KMS-11 (cell line): ENCODE results near the gene TRMT2B.

Experiments used
- H2AFZ ChIP-seq: fragments of 200-600 bp; sonication (generic); 2 replicates; pipeline ENCODE4 v1.6.1; 2016; ENCODE audit warnings: antibody characterized with exemption, mixed run types, low read depth
- H3K27ac ChIP-seq: fragments of 200-600 bp; sonication (generic); 2 replicates; pipeline ENCODE4 v1.6.1; 2016; ENCODE audit warnings: mild to moderate bottlenecking, mixed run types
- H3K27me3 ChIP-seq: fragments of 200-600 bp; sonication (generic); 2 replicates; pipeline ENCODE4 v1.6.1; 2017; ENCODE audit warnings: mild to moderate bottlenecking, low read depth, mixed run types, moderate library complexity; ENCODE audit not compliant: insufficient read depth
- H3K36me3 ChIP-seq: fragments of 200-600 bp; sonication (generic); 2 replicates; pipeline ENCODE4 v1.6.1; 2017; ENCODE audit warnings: mild to moderate bottlenecking, mixed run types; ENCODE audit not compliant: insufficient read depth
- H3K4me1 ChIP-seq: fragments of 200-600 bp; sonication (generic); 2 replicates; pipeline ENCODE4 v1.6.1; 2016; ENCODE audit warnings: mild to moderate bottlenecking, low read depth, mixed run types; ENCODE audit not compliant: poor library complexity, severe bottlenecking
- H3K4me2 ChIP-seq: fragments of 200-600 bp; sonication (generic); 2 replicates; pipeline ENCODE4 v1.7.0; 2016; ENCODE audit warnings: mild to moderate bottlenecking, mixed run types
- H3K4me3 ChIP-seq: fragments of 200-600 bp; sonication (generic); IDR thresholded peaks from 2 replicates; pipeline ENCODE4 v1.6.1; 2017; ENCODE audit warnings: low read depth, low read length, mixed read lengths; ENCODE audit not compliant: insufficient read depth
- H3K79me2 ChIP-seq: fragments of 200-600 bp; sonication (generic); 2 replicates; pipeline ENCODE4 v1.6.1; 2016; ENCODE audit warnings: low read depth, mixed run types; ENCODE audit not compliant: insufficient read depth
- H3K9ac ChIP-seq: fragments of 200-600 bp; sonication (generic); 2 replicates; pipeline ENCODE4 v1.6.1; 2016; ENCODE audit warnings: mild to moderate bottlenecking, mixed run types
- H4K20me1 ChIP-seq: fragments of 200-600 bp; sonication (generic); 2 replicates; pipeline ENCODE4 v1.6.1; 2016; ENCODE audit warnings: mild to moderate bottlenecking, mixed run types; ENCODE audit not compliant: insufficient read depth
- TF ChIP-seq, protein P1 (sequence below): fragments of 200-600 bp; sonication (generic); conservative IDR thresholded peaks from 2 replicates; pipeline ENCODE4 v1.6.1; 2017; ENCODE audit warnings: low read depth, mild to moderate bottlenecking, antibody characterized with exemption, low read length, moderate library complexity, mixed read lengths

The TRMT2B gene

DNA sequence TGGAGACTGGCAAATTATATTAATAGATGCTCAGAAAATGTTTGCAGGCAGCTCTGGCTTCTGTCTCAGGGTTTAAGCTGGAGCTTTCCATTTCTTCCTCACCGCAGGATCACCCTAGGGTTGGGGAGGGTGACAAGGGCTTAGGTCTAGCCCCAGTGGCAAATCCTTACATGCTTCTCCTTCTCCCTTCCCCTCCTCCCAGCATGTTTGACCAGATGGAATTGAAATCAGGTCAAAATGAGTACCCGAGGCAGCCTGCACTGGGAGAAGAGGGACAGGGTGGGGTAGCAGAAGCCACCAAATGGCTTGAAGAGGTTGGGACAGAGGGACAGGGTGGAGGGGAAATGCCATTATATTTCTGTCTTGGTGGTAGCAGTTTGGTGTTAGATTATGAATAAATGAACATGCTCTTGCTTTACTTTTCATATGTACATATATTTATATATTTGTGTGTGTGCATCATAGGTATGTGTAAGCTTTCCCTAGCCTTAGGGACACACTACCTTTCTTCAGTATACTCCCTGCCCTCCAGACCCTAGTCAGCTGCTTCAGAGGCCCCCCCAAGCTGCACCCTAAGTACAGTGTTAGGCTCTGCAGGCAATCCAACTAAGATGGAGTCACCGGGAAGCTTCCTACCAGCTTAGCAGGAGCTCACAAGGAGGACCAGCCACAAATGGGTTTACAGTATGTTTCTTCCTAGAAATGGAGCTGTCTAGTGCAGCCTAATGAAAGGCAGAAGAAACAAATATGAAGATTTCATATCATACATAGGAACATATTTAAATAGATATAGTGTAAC is 28.6 kb upstream of the TRMT2B start:
- H3K4me3 ChIP-seq = no peak overlapping the region
- H3K4me1 ChIP-seq = no peaks in the 10 kb centered on the region
- no peak overlapping the region for H3K9ac ChIP-seq
- no peaks in the 10 kb centered on the region for H4K20me1 ChIP-seq
- TF ChIP-seq, protein P1, sequence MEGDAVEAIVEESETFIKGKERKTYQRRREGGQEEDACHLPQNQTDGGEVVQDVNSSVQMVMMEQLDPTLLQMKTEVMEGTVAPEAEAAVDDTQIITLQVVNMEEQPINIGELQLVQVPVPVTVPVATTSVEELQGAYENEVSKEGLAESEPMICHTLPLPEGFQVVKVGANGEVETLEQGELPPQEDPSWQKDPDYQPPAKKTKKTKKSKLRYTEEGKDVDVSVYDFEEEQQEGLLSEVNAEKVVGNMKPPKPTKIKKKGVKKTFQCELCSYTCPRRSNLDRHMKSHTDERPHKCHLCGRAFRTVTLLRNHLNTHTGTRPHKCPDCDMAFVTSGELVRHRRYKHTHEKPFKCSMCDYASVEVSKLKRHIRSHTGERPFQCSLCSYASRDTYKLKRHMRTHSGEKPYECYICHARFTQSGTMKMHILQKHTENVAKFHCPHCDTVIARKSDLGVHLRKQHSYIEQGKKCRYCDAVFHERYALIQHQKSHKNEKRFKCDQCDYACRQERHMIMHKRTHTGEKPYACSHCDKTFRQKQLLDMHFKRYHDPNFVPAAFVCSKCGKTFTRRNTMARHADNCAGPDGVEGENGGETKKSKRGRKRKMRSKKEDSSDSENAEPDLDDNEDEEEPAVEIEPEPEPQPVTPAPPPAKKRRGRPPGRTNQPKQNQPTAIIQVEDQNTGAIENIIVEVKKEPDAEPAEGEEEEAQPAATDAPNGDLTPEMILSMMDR = no peak
- no peaks in the 10 kb centered on the region for H3K79me2 ChIP-seq
- H2AFZ ChIP-seq = no peak overlapping the region
- H3K36me3 ChIP-seq = no peaks in the 10 kb centered on the region
- H3K4me2 ChIP-seq = no peak overlapping the region
- no peak overlapping the region for H3K27ac ChIP-seq
- no peaks in the 10 kb centered on the region for H3K27me3 ChIP-seq

DNA sequence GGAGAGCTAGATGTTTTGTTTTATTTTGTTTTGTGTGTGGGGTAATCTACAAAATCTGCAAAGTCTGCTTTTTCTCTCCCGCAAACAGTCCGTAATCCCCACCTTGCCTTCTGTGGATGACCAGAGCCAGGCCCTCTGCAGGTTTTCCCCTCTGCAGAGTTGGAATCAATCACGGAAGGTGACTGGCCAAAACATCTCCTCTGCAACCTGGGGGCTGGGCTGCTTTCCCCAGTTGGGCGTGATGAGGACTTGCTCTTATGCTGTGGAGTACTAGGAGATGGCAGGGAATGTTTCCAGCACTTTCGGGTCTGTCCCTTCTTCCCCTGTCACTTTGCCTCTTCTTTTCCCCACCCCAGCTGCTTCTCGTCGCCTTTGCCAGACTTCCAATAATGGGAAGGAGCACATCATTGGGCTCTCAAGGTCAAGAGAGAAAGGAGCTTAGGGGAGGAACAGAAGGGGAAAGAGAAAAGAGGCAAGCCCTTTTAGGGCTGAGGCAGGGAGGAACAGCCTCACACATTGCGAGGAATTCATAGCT is 27.9 kb upstream of the TRMT2B start:
- no peaks in the 10 kb centered on the region for H3K4me1 ChIP-seq
- H3K27me3 ChIP-seq = no peaks in the 10 kb centered on the region
- H3K9ac ChIP-seq = no peak overlapping the region
- H2AFZ ChIP-seq = no peak overlapping the region
- no peak overlapping the region for H3K4me2 ChIP-seq
- no peak overlapping the region for H3K4me3 ChIP-seq
- no peaks in the 10 kb centered on the region for H3K79me2 ChIP-seq
- TF ChIP-seq, protein P1 = no peak
- H4K20me1 ChIP-seq = no peaks in the 10 kb centered on the region
- no peak overlapping the region for H3K27ac ChIP-seq
- H3K36me3 ChIP-seq = no peaks in the 10 kb centered on the region

DNA sequence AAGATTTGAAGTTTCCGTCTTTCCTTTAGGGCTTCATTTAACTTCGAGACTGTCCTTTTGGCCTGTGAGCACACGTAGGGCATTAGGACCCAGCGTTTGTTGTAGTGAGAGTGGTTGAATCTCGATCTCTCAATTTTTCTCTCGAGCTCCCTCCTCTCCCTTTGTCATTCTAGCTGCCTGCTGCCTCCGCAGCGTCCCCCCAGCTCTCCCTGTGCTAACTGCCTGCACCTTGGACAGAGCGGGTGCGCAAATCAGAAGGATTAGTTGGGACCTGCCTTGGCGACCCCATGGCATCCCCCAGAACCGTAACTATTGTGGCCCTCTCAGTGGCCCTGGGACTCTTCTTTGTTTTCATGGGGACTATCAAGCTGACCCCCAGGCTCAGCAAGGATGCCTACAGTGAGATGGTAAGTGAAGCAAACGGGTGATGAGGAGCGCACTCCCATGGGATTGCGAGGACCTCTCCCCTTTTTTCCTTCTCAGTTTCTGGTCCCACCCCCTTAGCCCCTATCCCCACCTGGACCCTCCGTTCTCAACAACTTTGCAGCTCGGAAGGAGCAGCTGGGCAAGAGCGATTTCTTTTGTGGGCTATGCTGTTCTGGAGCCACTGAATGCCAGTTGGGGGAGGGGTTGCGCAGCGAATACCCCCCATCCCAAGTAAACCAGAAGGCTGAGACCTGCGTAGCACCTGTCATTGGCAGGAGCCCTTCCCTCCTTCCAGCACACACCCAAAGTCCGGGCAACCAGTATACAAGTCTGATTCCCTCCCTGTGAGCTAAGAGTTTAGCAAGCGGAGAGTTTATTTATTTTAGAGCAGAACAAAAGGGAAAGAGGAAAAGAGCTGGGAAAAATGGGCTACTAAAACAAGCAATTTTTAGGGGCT is 27.0 kb upstream of the TRMT2B start, which contains the start of gene TMEM35A:
TMEM35A (plus strand) TSS at position 164 of the 883 bp plus-strand sequence; CDS start at position 288, 124 bp downstream.
- H3K36me3 ChIP-seq = no peaks in the 10 kb centered on the region
- no peaks in the 10 kb centered on the region for H4K20me1 ChIP-seq
- no peaks in the 10 kb centered on the region for H3K27me3 ChIP-seq
- no peak within 1 kb of the TSS for H3K27ac ChIP-seq
- no peaks in the 10 kb centered on the region for H3K4me1 ChIP-seq
- no peak within 1 kb of the TSS for H3K4me2 ChIP-seq
- H3K4me3 ChIP-seq = no peak within 1 kb of the TSS
- no peak within 1 kb of the TSS for H3K9ac ChIP-seq
- H2AFZ ChIP-seq = no peak within 1 kb of the TSS
- H3K79me2 ChIP-seq = no peaks in the 10 kb centered on the region
- TF ChIP-seq, protein P1 = no peak

DNA sequence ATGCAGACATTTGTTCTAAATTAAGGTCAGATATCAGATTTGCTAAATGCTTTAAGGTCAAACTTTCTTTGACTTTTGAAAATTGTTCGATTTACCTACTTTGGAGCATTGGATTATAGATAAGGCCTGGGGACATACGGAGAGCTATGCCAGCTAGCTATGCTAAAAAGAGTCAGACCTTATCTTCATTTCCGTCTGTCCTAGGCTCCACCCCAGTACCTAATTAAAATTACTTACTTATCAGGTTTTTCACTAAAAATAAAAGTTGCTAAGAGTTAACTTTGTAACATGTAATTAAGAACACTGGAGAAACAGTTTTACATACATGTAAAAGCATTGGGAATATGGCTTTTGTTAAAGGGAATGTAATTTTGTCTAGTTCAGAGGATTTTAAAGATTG is 19.7 kb upstream of the TRMT2B start:
- Histone ChIP-seq H3K27ac (no peak overlapping the region), H4K20me1 (no peaks in the 10 kb centered on the region), H3K79me2 (no peaks in the 10 kb centered on the region), H3K36me3 (no peaks in the 10 kb centered on the region), H3K27me3 (no peaks in the 10 kb centered on the region), H3K9ac (no peak overlapping the region), H2AFZ (no peak overlapping the region), H3K4me1 (no peaks in the 10 kb centered on the region), H3K4me3 (no peak overlapping the region), H3K4me2 (no peak overlapping the region)
- TF ChIP-seq, protein P1 = no peak
